ENCODE measurements around the gene C3orf20. TPM values are rescaled to one million over a fixed set of nuclear protein-coding genes. Genes with fewer than 3 reads are reported as not detected.

The C3orf20 gene
- total and polyA plus RNA-seq, 2 of the 13 experiments (the other 11 are each of a cell fraction or from before 2014, with no cell fraction given), result 0.03 to 0.04 TPM

DNA sequence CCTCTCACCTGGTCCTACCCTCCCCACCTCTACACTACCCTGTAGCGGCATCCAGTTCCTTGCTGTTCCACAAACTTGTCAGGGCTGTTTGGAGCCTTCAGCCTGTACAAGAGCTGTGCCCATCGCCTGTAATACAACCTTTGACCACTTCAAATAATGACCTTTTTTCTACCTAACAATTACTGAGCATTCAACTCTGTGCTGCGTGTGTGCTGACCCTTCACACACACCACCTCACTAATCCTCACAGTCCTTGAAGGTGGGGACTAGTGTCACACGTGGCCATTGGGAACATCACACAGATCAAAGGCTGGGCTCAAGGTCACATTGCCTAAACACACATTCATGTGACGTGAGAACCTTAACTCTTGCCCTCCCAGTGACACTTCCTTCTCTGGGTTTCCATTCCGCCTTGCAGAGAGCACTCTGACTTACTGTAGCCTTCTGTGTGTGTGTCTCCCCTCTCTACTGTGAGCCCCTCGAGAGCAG is 3.1 kb downstream of the C3orf20 start (continued):
- TF ChIP-seq TRIM24 (CRISPR knock-in tag; IDR thresholded peaks at IDR 0.05), result 0 out of 2 replicates have a peak, but pooled peaks have one; percentile 74
- TF ChIP-seq, protein P1, sequence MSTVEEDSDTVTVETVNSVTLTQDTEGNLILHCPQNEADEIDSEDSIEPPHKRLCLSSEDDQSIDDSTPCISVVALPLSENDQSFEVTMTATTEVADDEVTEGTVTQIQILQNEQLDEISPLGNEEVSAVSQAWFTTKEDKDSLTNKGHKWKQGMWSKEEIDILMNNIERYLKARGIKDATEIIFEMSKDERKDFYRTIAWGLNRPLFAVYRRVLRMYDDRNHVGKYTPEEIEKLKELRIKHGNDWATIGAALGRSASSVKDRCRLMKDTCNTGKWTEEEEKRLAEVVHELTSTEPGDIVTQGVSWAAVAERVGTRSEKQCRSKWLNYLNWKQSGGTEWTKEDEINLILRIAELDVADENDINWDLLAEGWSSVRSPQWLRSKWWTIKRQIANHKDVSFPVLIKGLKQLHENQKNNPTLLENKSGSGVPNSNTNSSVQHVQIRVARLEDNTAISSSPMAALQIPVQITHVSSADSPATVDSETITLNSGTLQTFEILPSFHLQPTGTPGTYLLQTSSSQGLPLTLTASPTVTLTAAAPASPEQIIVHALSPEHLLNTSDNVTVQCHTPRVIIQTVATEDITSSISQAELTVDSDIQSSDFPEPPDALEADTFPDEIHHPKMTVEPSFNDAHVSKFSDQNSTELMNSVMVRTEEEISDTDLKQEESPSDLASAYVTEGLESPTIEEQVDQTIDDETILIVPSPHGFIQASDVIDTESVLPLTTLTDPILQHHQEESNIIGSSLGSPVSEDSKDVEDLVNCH (CRISPR knock-in tag; IDR thresholded peaks at IDR 0.05), result no peak
- peak; percentile 31 for TF ChIP-seq XRCC5 (optimal IDR thresholded peaks at IDR 0.05; ENCODE audit: low read length)
- no peak for TF ChIP-seq U2AF2 (IDR thresholded peaks at IDR 0.05; ENCODE audit: low read depth, low read length)
- TF ChIP-seq RFX3 (CRISPR knock-in tag; IDR thresholded peaks at IDR 0.05), result no peak
- TF ChIP-seq ZNF776 (CRISPR knock-in tag; IDR thresholded peaks at IDR 0.05), result no peak
- 0 out of 2 replicates have a peak, but pooled peaks have one; percentile 8 for TF ChIP-seq ZNF337 (CRISPR knock-in tag; IDR thresholded peaks at IDR 0.05; ENCODE audit: borderline replicate concordance, low read depth)
- TF ChIP-seq SMARCC2 (IDR thresholded peaks at IDR 0.05), result no peak
- TF ChIP-seq, protein P2, sequence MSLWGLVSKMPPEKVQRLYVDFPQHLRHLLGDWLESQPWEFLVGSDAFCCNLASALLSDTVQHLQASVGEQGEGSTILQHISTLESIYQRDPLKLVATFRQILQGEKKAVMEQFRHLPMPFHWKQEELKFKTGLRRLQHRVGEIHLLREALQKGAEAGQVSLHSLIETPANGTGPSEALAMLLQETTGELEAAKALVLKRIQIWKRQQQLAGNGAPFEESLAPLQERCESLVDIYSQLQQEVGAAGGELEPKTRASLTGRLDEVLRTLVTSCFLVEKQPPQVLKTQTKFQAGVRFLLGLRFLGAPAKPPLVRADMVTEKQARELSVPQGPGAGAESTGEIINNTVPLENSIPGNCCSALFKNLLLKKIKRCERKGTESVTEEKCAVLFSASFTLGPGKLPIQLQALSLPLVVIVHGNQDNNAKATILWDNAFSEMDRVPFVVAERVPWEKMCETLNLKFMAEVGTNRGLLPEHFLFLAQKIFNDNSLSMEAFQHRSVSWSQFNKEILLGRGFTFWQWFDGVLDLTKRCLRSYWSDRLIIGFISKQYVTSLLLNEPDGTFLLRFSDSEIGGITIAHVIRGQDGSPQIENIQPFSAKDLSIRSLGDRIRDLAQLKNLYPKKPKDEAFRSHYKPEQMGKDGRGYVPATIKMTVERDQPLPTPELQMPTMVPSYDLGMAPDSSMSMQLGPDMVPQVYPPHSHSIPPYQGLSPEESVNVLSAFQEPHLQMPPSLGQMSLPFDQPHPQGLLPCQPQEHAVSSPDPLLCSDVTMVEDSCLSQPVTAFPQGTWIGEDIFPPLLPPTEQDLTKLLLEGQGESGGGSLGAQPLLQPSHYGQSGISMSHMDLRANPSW (CRISPR knock-in tag; IDR thresholded peaks at IDR 0.05; ENCODE audit: borderline replicate concordance), result no peak; the same call in 1 of the 2 replicates
- TF ChIP-seq KDM2A (CRISPR knock-in tag; IDR thresholded peaks at IDR 0.05; ENCODE audit: borderline replicate concordance, low read depth), result peak; percentile 80; the same call in 1 of the 2 replicates
- TF ChIP-seq TMF1 (CRISPR knock-in tag; IDR thresholded peaks at IDR 0.05; ENCODE audit: low read depth), result no peak
- TF ChIP-seq ZNF672 (CRISPR knock-in tag; IDR thresholded peaks at IDR 0.05), result no peak
- TF ChIP-seq, protein P3, sequence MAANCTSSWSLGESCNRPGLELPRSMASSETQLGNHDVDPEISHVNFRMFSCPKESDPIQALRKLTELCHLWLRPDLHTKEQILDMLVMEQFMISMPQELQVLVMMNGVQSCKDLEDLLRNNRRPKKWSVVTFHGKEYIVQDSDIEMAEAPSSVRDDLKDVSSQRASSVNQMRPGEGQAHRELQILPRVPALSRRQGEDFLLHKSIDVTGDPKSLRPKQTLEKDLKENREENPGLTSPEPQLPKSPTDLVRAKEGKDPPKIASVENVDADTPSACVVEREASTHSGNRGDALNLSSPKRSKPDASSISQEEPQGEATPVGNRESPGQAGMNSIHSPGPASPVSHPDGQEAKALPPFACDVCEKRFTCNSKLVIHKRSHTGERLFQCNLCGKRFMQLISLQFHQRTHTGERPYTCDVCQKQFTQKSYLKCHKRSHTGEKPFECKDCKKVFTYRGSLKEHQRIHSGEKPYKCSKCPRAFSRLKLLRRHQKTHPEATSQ (CRISPR knock-in tag; IDR thresholded peaks at IDR 0.05; ENCODE audit: borderline replicate concordance), result peak; percentile 94; the same call in 1 of the 2 replicates
- TF ChIP-seq ZBTB21 (CRISPR knock-in tag; IDR thresholded peaks at IDR 0.05), result peak; percentile 89
- TF ChIP-seq MYNN (CRISPR knock-in tag; IDR thresholded peaks at IDR 0.05; ENCODE audit: low read depth), result no peak
- no peak for TF ChIP-seq ZNF44 (CRISPR knock-in tag; IDR thresholded peaks at IDR 0.05)
- no peak for TF ChIP-seq KLF9 (CRISPR knock-in tag; IDR thresholded peaks at IDR 0.05; ENCODE audit: low read depth)
- TF ChIP-seq RXRB (CRISPR knock-in tag; IDR thresholded peaks at IDR 0.05; ENCODE audit: borderline replicate concordance), result peak; percentile 98
- no peak for TF ChIP-seq MATR3 (CRISPR knock-in tag; IDR thresholded peaks at IDR 0.05)
- no peak for TF ChIP-seq ZNF367 (CRISPR knock-in tag; IDR thresholded peaks at IDR 0.05; ENCODE audit: borderline replicate concordance)
- no peak for TF ChIP-seq NAIF1 (CRISPR knock-in tag; IDR thresholded peaks at IDR 0.05; ENCODE audit: borderline replicate concordance)
- TF ChIP-seq GTF3A (CRISPR knock-in tag; conservative IDR thresholded peaks at IDR 0.05), result no peak
- no peak for TF ChIP-seq ZNF180 (CRISPR knock-in tag; IDR thresholded peaks at IDR 0.05; ENCODE audit: borderline replicate concordance, low read depth)
- peak; percentile 100 for TF ChIP-seq ZBTB43 (CRISPR knock-in tag; conservative IDR thresholded peaks at IDR 0.05)
- peak; percentile 28; the same call in 1 of the 2 replicates for TF ChIP-seq RAD21 (CRISPR knock-in tag; IDR thresholded peaks at IDR 0.05)

Measured in HepG2 (cell line).